Stimulated activated CD8-positive, alpha-beta memory T cell treated with anti-CD3 and anti-CD28 coated beads, Interleukin-15, amount 100 ng/mL, for 4 hours (primary cell): Measurements from ENCODE around the gene DCLK2.

Experiments used
- DNase-seq, 2 donors: peaks; one replicate each; pipeline ENCODE4 v3.0.0-alpha.2; 2020; ENCODE audit warnings: low read depth in 2 of 2

Gene DCLK2

DNA sequence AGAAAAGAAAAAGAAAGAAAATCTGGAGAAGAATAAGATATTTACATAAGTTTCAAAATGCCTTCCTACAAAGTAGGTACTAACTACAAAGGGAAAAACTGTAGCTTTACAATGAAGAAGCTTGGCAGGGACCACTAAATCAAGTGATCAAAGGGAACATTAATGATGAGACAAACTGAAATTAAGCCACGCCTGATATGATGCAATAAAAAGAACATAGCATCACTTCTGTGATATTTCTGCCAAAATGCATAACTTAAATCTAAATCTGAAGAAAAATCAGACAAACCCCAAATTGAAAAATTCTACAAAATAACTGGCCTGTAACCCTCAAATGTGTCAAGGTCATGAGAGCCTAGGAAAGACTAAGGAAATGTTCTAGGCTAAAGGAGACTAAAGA lies 8.9 kb upstream of the DCLK2 start:
- no peak for DNase-seq

DNA sequence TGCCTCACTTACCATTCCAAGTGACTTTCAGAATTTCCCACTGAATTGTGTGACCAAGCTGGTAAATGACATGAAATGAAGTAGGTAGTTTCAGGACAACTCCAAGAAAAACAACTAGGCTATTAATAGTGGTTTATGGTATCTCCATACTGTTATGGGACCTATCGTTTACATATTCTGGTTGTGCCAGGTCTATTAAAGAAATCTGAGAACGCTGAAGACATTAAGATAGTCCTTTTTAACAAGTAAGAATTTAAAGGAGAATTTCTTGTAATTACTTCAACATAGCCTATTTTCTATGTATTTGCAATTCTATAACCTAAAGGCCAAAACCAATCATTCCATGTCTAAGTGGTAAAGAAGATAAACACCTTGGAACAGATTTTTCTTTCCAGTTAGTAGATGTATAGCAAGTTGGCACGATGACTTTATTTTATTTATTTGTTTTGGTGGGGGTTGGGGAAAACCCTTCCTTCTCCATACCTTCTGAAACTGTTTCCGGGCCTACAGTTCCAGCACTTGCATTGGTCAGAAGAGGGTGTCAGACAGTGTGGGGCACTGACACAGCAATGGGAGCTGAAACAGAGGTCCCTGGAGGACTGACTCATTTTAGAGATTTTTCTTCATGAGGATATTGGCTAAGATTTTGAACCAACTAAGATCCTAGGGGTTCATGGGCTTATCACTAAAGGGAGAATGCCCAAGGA lies 7.6 kb upstream of the DCLK2 start:
- DNase-seq: no peak

DNA sequence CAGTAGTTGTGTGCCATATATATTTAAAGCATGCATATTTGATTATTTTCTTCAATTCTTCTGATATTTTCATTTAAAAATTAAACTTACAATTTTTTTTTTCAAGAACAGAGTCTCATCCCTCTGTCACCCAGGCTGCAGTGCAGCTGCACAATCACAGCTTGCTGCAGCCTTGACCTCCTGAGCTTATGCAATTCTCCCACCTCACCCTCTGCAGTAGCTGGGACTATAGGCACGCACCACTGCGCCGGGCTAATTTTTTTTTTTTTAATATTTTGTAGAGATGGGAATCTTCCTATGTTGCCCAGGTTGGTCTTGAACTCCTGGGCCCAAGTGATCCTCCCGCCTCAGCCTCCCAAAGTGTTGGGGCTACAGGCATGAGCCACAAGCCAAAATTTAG lies 5.8 kb upstream of the DCLK2 start:
- no peak for DNase-seq

DNA sequence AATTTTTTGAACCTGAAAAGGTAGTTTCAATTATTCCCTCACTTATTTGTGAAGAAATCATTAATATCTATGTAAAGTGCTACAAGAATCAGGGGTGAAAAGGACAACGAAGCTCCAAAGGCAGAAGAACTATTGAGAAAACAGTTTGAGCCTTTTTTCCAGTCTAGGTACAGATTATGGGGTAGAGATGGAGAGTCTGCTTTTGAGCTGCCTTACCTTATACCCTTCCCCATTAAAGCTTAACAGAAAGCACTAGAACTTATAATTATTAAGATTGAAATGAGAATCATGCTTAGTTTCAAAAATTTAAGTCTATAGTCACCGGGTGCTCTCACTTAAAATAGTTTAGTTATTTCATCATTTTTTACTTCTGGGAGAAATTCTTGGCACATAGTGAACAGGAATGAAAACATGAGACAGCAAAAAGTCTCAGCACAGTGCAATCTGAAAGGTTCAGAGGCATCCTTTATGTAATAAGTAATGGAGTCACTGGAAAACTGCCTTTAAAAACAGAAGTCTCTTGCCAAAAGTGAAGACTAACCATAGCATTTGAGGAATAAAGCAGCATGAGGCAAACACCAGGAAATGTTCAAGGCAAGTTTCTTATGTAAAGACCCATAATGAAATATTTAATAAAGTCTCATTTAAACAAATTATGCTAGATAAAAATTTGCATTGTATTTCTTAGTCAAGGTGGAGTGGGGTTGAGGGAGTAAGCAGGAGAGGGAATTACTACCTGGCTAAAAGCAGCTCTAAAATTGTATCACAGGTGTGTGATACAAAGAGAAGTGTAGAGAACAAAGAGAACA lies 5.1 kb upstream of the DCLK2 start:
- no peak for DNase-seq

DNA sequence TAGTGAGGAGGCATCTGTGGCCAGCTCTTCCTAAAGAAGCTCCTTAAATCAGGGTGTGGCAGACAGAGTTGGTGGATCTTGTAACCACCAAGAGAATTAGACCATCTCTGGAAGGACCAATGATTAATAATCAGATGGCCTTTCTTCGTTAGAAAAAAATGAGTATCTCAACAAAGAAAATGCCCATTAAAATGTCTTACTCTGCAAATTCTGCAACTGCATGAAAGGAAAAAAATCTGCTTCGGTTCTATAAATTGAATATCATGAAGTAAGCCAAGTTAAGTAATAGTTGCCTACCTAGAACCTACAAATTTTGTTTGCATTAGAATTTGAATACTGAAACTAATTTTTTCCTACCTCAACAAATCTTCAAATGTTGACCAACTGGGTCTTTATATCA lies 4.2 kb upstream of the DCLK2 start:
- no peak for DNase-seq

DNA sequence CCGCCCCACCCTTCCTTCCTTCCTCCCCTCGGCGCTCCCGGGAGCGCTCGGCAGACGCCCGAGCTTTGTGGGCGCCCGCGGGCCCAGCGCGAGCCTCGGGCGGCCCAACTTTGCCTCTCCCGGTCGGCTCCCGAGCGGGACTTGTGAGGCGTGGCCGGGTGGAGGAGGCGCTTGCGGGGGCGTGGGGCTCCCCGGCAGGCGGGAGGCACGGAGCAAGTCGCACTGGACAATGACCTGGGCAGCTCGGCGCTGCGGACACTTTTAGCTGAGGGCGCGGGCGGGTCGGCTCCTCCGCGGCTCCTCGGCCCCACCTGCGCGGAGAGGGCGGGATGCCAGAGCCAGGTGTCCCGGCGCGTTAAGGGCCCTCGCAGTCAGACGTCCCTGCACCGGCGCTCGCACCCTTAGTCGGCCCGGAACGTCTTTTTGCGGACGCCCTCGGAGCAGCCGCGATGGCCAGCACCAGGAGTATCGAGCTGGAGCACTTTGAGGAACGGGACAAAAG lies 385 bp downstream of the DCLK2 start:
- DNase-seq: no peak

DNA sequence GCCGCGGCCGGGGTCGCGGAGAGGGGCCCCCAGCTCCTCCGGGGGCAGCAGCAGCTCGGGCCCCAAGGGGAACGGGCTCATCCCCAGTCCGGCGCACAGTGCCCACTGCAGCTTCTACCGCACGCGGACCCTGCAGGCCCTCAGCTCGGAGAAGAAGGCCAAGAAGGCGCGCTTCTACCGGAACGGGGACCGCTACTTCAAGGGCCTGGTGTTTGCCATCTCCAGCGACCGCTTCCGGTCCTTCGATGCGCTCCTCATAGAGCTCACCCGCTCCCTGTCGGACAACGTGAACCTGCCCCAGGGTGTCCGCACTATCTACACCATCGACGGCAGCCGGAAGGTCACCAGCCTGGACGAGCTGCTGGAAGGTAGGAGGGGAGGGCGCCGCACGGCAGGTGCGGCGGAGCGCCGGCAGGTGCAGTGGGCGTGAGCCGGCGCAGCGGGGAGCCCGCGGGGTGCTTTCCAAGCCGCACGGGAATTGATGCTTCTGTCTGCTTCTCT lies 886 bp downstream of the DCLK2 start:
- DNase-seq: no peak

DNA sequence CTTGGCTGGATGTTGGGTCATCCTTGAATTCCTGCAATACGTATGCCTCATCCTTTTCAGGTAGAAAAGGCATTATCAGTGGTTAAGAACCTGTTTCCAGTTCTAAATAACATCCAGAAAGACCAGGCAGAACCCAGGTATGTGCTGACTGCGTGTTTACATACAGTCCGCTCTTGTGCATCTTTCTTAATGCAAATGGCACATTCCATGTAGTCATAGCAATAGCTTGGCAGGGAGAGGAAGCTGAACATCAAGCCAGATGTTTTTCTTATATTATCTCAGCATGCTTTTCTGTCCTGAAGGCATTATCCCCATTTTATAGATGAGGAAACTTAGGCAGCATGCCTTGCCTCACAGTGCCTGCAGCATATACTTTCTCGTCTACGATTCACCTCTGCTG lies 2.1 kb downstream of the DCLK2 start:
- no peak for DNase-seq

DNA sequence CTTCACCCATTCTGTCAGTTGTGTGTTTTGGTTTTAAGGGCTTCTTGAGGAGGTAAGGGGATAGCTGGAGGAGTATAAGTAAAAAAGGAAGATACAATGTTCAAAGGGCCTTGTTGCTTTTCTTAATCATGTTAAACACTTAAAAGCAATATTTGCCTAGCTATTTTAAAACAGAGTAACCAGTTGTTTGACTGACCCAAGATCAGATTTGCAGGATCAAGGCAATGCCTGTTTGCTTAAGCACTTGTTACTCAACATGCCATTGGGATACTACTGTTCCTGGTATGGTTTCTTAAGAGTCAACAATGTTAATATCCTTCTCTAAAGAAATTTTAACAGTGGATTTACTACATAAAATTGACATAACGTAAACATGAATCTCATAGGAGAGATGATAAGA lies 2.6 kb downstream of the DCLK2 start:
- DNase-seq: no peak

DNA sequence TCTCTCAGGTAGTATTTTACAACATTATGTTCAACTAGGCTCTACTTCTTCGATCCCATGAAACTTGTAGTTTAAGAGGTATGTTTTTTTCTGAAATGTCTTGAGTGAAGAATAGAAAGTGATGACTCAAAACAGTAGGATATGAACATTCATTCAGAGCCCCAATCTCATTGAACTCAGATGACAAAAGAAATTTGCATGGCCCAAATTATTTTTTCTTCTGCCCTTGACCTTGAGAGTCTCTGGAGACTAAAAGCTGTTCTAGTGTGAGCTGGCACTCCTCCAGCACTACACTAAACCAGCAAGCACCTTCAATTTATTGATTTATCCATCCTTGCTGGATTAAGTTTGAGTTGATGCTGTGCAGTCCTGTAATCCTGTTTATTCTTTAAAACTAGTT lies 4.0 kb downstream of the DCLK2 start:
- DNase-seq: no peak

DNA sequence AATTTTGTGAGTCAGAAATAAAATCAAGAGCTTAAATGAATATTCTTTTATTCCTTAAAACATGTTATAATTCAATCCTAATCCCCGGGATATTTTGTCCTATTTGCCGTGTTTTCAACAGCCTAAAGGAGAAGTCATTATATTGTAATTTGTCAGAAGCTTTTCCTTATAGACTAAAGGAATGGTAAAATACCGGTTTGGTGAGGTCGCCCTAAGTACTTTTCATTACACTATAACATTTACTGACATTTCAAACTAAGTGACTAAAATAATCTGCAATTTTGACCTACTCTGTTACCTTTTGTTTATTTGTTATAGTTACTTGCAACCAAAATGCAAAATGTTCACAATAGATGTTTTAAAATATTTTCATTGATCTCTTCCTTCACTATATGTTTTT lies 8.8 kb downstream of the DCLK2 start:
- DNase-seq: no peak

DNA sequence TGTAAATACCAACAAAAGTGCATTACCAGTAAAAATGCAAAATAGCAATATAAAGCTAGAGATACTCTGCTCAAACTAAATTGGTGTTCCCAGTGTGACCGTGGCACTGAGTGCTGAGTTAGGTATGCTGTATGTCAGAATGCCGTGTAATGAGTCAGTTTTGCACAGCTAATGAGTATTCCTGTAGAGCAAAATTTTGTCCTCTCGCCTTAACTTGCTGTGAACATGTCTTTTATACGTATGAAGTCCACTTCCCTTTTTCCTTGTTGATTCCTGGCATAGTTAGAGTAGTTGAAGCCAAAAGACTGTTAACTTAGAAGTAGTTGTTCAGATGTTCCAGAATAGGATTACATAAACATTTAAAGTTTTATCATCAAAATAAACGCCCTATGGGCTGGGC lies 11.5 kb downstream of the DCLK2 start:
- DNase-seq: no peak

DNA sequence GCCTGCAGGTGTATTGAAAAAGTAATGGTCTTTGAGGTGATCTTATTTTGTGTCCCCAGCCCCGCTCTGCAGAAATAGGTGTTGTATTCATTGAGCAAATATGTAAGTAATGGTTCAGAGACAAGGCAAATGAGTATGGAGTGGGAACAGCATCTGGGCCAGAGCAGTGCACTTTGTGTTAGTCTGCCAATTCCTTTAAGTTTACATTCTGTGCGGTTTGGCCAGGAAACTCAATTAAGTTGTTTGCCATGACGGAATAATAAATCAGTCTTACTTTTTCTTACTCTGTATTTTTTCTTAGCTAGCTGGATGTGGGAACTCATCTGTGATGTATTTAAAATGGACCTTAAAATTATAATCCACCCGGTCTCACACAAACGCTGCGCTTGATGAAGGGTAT lies 12.6 kb downstream of the DCLK2 start:
- no peak for DNase-seq

DNA sequence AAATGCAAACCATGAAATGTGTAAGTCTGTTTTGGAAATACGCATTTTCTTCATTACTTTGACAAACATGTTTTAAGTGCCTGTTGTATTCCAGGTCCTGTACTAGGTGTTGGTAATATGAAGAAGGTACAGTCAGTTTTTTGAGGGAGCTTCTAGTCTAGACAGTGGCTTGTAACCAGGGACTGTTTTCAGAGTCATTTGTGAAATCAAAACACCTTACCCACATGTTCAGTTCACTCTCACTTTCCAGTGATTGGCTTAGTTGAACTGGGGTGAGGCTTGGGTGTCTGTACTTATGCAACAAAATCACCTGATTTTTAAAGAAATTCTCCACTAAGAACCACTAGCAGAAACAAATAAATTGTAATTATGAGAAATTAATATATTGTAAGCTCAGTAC lies 16.4 kb downstream of the DCLK2 start:
- DNase-seq: no peak

DNA sequence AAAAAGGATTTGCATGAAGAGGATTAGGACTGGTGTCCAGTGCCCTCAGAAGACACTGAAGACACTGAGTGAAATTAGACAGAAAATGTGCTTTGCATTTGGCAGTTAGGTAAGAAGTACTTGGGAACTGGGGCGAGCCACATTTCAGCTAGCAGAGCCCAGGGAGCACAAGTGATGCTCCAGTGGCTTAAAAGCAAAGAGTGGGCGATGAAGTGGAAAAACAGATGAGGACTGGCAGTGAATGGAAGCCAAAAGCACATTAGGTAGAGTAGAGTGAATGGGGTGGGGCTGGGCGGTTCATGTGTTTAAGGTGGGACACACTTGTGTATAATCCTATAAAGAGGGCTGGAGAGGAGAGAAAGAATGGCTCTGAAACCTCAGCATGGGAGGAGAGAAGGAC lies 18.4 kb downstream of the DCLK2 start:
- DNase-seq: no peak

DNA sequence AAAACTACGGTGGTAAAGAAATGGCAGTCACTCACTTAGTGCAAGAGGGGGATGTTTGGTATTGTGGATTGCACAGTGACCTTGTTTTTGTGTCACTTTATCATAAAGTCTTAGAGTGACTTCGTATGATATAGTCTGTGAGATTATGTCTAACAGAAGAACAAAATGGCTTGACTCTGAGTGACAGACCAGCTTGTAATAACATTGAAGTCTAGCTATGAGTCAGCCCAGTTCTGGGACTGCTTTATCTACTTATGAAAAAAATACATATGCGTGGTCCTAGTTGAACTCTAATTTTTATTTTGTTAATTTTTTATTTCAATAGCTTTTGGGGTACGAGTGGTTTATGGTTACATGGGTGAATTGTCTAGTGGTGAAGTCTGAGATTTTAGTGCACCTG lies 20.0 kb downstream of the DCLK2 start:
- no peak for DNase-seq

DNA sequence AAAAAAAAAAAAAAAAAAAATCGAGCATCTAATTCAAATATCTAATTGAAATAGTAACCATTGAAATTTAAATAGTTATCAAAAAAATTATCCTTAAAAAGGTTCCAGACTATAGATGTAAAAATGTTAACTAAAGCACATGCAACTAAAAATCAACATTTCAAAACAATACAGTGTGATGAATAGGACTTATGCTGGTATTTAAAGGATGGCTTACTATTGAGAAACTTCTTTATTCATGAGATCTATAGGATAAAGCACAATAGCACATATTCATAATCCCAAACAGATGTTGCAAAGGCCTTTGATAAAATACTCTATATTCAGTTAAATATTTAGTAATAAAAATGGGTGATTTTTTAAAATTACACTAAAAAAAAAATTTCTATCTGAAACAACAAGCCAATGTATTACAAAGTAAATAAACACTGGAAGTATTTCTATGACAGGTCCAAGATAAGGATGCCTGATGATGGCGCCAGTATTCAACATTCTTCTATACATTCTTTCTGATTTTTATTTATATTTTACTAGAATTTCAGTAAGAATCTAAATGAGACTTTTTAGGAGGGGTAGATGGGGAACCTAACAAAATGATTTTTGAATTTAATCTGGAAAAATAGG lies 26.3 kb downstream of the DCLK2 start:
- DNase-seq: no peak

DNA sequence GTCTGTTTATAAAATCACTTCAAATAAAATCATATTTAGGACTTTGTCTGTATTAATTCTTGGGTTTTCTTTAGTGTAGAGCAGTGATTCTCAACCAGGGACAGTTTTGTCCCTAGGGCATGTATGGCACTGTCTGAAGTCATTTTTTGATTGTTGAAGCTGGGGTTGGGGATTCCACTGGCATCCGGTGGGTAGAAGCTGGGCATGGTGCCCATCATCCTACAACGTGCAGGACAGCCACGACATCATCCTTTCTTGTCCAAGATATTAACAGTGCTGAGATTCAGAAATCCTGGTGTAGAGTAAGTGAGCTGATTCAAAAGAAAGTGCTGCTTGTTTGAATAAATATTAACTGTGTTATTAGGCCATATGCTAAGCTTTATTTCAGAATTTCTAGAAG lies 28.6 kb downstream of the DCLK2 start:
- no peak for DNase-seq

DNA sequence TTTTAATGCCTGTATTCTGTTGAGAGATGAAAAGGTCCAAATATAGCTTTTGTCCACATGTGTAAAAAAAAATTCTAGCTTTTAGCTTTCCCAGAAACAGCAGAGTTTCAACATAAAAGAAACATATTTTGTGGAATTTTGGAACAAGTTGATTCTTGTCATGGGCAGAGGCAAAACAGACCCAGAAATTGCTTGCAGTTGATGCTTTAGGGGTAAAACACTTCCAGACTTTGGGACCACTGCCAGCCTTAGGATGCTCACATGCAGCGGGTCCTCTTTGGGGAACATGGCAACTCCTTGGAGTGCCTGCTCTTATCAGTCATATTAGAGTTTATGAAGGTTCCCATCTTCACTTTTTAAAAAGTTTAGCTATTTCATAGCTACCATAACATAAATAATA lies 30.4 kb downstream of the DCLK2 start:
- DNase-seq: no peak

DNA sequence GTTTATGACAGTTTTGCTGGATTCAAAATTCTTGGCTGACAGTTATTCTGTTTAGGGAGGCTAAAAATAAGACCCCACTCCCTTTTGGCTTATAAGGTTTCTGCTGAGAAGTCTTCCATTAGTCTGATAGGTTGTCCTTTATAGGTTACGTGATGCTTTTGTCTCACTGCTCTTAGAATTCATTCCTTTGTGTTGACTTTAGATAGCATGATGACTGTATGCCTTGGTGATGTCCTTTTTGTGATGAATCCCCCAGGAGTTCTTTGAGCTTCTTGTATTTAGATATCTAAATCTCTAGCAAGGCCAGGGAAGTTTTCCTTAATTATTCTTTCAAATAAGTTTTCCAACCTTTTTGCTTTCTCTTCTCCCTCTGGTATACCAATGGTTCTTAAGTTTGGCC lies 36.4 kb downstream of the DCLK2 start:
- no peak for DNase-seq

DNA sequence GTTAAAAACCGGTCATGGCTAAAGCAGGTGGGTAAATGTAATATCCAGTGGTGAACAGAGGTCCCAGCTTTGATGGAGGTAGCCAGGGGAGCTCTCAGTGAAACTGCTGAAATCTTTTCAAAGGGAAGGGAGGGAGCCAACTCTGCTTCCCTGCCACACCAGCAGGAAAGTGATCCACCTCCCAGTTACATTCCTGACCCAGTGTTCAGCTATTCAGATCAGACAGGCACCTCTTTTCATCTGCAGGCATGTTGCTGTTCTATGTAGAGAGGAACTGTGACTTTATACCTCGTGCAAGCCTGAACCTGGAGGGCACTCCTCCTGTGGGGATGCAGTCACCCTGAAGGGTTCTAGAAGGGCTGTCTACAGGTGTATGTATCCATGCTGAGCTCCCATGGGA lies 37.6 kb downstream of the DCLK2 start:
- no peak for DNase-seq

DNA sequence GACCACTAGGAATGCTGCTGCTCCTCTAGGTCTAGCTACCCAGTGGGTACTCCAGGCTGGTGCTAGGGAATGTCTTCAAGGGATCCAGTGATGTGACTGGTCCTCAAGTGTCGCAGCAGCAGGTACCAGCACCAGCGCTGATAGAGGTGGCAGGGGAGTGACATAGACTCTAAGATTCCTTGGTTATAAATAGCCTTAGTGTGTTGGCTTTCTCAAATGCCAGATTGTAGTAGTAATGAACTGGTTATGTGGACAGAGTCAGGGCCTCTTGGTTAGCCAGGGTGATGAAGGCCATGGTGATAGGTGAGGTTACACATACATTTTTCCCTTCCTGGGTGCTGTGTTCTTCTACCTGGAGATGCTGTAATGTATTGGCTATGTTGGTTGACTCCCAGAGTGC lies 38.3 kb downstream of the DCLK2 start:
- no peak for DNase-seq

DNA sequence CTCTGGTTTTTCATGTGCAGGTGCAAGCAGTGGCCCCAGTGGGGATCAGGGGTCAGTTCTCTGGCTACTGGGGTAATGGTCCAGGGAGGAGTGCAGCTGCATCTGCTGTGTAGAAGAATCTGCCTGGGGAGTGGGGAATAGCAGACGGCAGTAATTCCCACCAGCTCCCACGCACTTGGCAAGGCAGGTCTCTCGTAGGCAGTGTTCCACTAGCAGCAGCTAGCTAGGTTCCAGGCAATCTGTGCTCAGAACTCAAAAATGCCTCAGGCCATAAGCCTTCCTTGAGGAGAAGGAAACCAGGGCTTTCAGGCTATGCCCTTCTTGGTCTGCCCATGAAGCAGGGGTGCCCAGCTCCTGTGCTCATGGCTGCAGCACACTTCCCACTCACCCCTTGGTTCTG lies 38.8 kb downstream of the DCLK2 start:
- no peak for DNase-seq
